ENCODE data around the gene TENM4. TPM values are rescaled to one million over a fixed set of nuclear protein-coding genes. Genes with fewer than 3 reads are reported as not detected.

TENM4 gene
- total and polyA plus RNA-seq, 4 donors, result 24.8 to 70.5 (median 38.1) TPM

- H3K27ac ChIP-seq (ENCODE audit: low read depth, low read length), result no peak overlapping the region
- no peak overlapping the region for H3K4me3 ChIP-seq (ENCODE audit: low read depth, low read length)
- 86% methylated on average over 1 of the region's 1 CpG for WGBS (ENCODE audit: insufficient coverage)
- peaks cover 43% of the 10 kb centered on the region for H3K4me1 ChIP-seq (ENCODE audit: control insufficient read depth, insufficient read depth, low read length)
- H3K9me3 ChIP-seq (ENCODE audit: control insufficient read depth, insufficient read depth, low read length), result no peaks in the 10 kb centered on the region
- no peaks in the 10 kb centered on the region for H3K27me3 ChIP-seq (ENCODE audit: control insufficient read depth, insufficient read depth, low read length)
- DNase-seq (ENCODE audit: low read depth in 4 of 6, low spot score in 6 of 6), result no peak
- no peaks in the 10 kb centered on the region for H3K36me3 ChIP-seq (ENCODE audit: control insufficient read depth, insufficient read depth, low read length)
Observed at GRCh38 chr11:79092791-79093353, 348.0 kb downstream of the TENM4 start.

- H3K4me3 ChIP-seq (ENCODE audit: low read depth, low read length), result no peak overlapping the region
- 66% methylated on average over 4 of the region's 8 CpGs for WGBS (ENCODE audit: insufficient coverage)
- peaks cover 29% of the 10 kb centered on the region for H3K4me1 ChIP-seq (ENCODE audit: control insufficient read depth, insufficient read depth, low read length)
- peak in 1 of 6 donors; percentile 32 for DNase-seq (ENCODE audit: low read depth in 4 of 6, low spot score in 6 of 6)
- H3K9me3 ChIP-seq (ENCODE audit: control insufficient read depth, insufficient read depth, low read length), result no peaks in the 10 kb centered on the region
- no peaks in the 10 kb centered on the region for H3K27me3 ChIP-seq (ENCODE audit: control insufficient read depth, insufficient read depth, low read length)
- no peak overlapping the region for H3K27ac ChIP-seq (ENCODE audit: low read depth, low read length)
- no peaks in the 10 kb centered on the region for H3K36me3 ChIP-seq (ENCODE audit: control insufficient read depth, insufficient read depth, low read length)
Observed at GRCh38 chr11:79090191-79090705, 350.6 kb downstream of the TENM4 start.

GRCh38 chr11:79089601-79090000, 351.2 kb downstream of the TENM4 start:
- no peaks in the 10 kb centered on the region for H3K27me3 ChIP-seq (ENCODE audit: control insufficient read depth, insufficient read depth, low read length)
- DNase-seq (ENCODE audit: low read depth in 4 of 6, low spot score in 6 of 6), result no peak
- WGBS (ENCODE audit: insufficient coverage), result 82% methylated on average over 2 of the region's 3 CpGs
- H3K9me3 ChIP-seq (ENCODE audit: control insufficient read depth, insufficient read depth, low read length), result no peaks in the 10 kb centered on the region
- no peak overlapping the region for H3K27ac ChIP-seq (ENCODE audit: low read depth, low read length)
- H3K4me1 ChIP-seq (ENCODE audit: control insufficient read depth, insufficient read depth, low read length), result peaks cover 24% of the 10 kb centered on the region
- H3K4me3 ChIP-seq (ENCODE audit: low read depth, low read length), result no peak overlapping the region
- no peaks in the 10 kb centered on the region for H3K36me3 ChIP-seq (ENCODE audit: control insufficient read depth, insufficient read depth, low read length)

GRCh38 chr11:79088967-79089366, 351.9 kb downstream of the TENM4 start:
- Histone ChIP-seq H3K4me3 (ENCODE audit: low read depth, low read length) (no peak overlapping the region), H3K27me3 (ENCODE audit: control insufficient read depth, insufficient read depth, low read length) (no peaks in the 10 kb centered on the region), H3K27ac (ENCODE audit: low read depth, low read length) (no peak overlapping the region), H3K36me3 (ENCODE audit: control insufficient read depth, insufficient read depth, low read length) (no peaks in the 10 kb centered on the region), H3K9me3 (ENCODE audit: control insufficient read depth, insufficient read depth, low read length) (no peaks in the 10 kb centered on the region), H3K4me1 (ENCODE audit: control insufficient read depth, insufficient read depth, low read length) (peaks cover 19% of the 10 kb centered on the region)
- no CpG with 5 or more reads among the region's 4 CpGs for WGBS (ENCODE audit: insufficient coverage)
- no peak for DNase-seq (ENCODE audit: low read depth in 4 of 6, low spot score in 6 of 6)

DNA sequence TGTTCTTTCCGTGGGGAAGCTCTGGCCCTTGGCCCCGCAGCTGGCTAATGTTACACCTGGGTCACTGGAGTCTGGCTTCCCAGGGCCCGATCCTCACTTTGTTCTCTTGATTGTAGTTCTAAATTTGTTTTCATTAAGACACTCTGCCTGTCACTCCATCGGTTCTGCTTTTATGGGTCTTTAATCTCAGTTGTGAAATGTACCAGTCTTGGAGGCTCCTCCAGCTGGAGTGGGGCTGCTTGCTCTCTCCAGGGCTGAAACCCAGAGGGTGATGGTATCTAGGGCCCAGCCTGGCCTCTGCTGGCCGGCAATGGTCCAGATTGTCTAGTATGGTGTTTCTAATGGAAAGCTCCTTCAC, 352.9 kb downstream of the TENM4 start:
- H3K27me3 ChIP-seq (ENCODE audit: control insufficient read depth, insufficient read depth, low read length), result no peaks in the 10 kb centered on the region
- DNase-seq (ENCODE audit: low read depth in 4 of 6, low spot score in 6 of 6), result no peak
- H3K4me1 ChIP-seq (ENCODE audit: control insufficient read depth, insufficient read depth, low read length), result peaks cover 26% of the 10 kb centered on the region
- 40% methylated on average over 1 of the region's 5 CpGs for WGBS (ENCODE audit: insufficient coverage)
- H3K36me3 ChIP-seq (ENCODE audit: control insufficient read depth, insufficient read depth, low read length), result no peaks in the 10 kb centered on the region
- H3K4me3 ChIP-seq (ENCODE audit: low read depth, low read length), result no peak overlapping the region
- H3K9me3 ChIP-seq (ENCODE audit: control insufficient read depth, insufficient read depth, low read length), result no peaks in the 10 kb centered on the region
- H3K27ac ChIP-seq (ENCODE audit: low read depth, low read length), result peak overlapping the region; percentile 61

DNA sequence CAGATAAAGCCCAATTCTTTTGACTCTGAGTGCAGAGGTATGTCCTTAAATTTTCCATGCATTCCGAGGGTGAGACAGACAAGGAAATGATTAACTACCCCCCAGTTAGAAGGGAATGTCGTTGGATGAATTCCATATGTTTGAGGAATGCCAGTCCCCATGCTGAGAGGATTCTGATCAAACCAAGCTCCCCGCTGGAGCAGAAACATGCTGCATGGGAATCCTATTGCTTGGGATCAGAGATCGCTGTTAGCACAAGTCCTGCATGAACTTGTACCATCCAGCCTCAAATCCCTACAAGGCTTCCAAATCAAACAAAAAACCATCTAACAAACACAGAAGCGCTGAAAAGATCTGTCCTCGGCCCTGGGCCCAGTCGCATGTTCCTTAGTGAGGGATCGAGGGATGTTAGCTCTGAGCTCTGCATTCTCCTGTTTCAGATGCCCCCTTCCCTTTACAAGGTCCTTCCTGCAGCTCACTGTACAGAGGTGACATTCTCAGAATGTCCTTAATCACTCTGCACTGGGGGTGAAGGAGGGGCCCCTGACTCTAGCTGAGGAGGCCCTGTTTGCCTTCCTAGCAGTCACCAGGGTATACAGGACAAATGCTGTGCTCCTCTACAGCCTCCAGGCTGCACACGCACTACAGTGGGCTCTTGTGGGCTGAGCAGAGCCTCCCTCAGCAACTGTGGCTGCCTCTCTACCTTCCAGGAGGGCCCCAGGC, 353.4 kb downstream of the TENM4 start:
- 51% methylated on average over 7 of the region's 9 CpGs for WGBS (ENCODE audit: insufficient coverage)
- peak in 2 of 6 donors; percentile 47 to 65 for DNase-seq (ENCODE audit: low read depth in 4 of 6, low spot score in 6 of 6)
- peak overlapping the region; percentile 61 for H3K27ac ChIP-seq (ENCODE audit: low read depth, low read length)
- no peaks in the 10 kb centered on the region for H3K36me3 ChIP-seq (ENCODE audit: control insufficient read depth, insufficient read depth, low read length)
- H3K4me3 ChIP-seq (ENCODE audit: low read depth, low read length), result no peak overlapping the region
- no peaks in the 10 kb centered on the region for H3K9me3 ChIP-seq (ENCODE audit: control insufficient read depth, insufficient read depth, low read length)
- H3K27me3 ChIP-seq (ENCODE audit: control insufficient read depth, insufficient read depth, low read length), result no peaks in the 10 kb centered on the region
- H3K4me1 ChIP-seq (ENCODE audit: control insufficient read depth, insufficient read depth, low read length), result peaks cover 29% of the 10 kb centered on the region

DNA sequence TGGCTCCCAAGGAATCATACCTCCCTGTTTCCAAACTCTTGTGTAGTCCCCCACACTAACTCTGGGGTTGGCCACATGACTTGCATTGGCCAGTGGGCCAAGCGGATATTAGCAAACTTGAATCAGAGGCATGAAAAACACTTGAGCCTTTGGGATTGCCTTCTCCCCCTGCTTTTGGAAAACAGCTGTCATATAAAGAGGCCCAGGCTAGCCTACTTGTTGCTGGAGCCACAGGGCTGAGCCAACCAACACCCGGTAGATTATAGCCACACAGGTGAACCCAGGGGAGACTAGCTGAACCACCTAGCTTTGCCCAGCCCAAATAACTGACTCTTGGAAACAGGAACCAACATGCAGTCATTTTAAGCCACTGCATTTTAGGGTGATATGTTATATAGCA, 354.8 kb downstream of the TENM4 start:
- no peak overlapping the region for H3K4me3 ChIP-seq (ENCODE audit: low read depth, low read length)
- 96% methylated on average over 2 of the region's 2 CpGs for WGBS (ENCODE audit: insufficient coverage)
- no peak for DNase-seq (ENCODE audit: low read depth in 4 of 6, low spot score in 6 of 6)
- H3K9me3 ChIP-seq (ENCODE audit: control insufficient read depth, insufficient read depth, low read length), result no peaks in the 10 kb centered on the region
- H3K4me1 ChIP-seq (ENCODE audit: control insufficient read depth, insufficient read depth, low read length), result peaks cover 42% of the 10 kb centered on the region
- no peak overlapping the region for H3K27ac ChIP-seq (ENCODE audit: low read depth, low read length)
- no peaks in the 10 kb centered on the region for H3K36me3 ChIP-seq (ENCODE audit: control insufficient read depth, insufficient read depth, low read length)
- no peaks in the 10 kb centered on the region for H3K27me3 ChIP-seq (ENCODE audit: control insufficient read depth, insufficient read depth, low read length)

DNA sequence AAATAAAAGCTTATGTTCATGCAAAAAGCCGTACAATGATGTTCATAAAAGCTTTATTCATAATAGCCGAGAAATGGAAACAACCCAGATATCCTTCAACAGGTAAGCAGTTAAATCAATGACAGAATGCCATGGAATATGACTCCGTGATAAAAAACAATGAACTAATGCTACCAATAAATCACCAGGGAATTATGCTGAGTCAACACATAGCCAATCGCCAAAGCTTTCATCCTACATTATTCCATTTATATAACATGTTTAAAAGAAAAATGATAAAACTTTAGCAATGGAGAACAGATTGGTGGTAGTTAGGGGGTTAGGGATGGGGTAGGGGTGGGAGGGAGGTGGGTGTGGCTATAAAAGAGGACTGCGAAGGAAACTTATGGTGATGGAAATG, 356.4 kb downstream of the TENM4 start:
- Histone ChIP-seq H3K36me3 (ENCODE audit: control insufficient read depth, insufficient read depth, low read length) (no peaks in the 10 kb centered on the region), H3K9me3 (ENCODE audit: control insufficient read depth, insufficient read depth, low read length) (no peaks in the 10 kb centered on the region), H3K4me3 (ENCODE audit: low read depth, low read length) (no peak overlapping the region), H3K27ac (ENCODE audit: low read depth, low read length) (no peak overlapping the region), H3K4me1 (ENCODE audit: control insufficient read depth, insufficient read depth, low read length) (peaks cover 56% of the 10 kb centered on the region), H3K27me3 (ENCODE audit: control insufficient read depth, insufficient read depth, low read length) (peaks cover 2% of the 10 kb centered on the region)
- no peak for DNase-seq (ENCODE audit: low read depth in 4 of 6, low spot score in 6 of 6)
- 83% methylated on average over 1 of the region's 5 CpGs for WGBS (ENCODE audit: insufficient coverage)

DNA sequence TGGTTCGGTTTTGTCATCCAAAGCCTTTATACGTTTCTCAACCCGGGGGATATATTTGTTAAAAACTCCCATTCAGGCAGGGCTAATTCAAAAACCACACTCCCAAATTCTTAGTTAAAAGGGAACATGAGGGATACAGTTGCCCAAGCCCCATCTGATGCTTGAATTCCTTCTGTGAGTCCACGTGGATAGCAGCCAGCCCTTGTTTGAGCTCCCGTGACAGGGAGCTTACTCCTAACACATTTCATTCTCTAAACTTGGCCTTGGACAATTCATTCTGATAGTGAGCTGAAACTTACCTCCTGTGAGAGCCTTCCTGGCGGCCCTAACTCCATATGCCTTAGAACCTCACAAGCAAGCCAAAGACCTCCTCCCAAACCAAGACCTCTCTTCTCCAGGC, 357.5 kb downstream of the TENM4 start:
- peaks cover 54% of the 10 kb centered on the region for H3K4me1 ChIP-seq (ENCODE audit: control insufficient read depth, insufficient read depth, low read length)
- H3K27me3 ChIP-seq (ENCODE audit: control insufficient read depth, insufficient read depth, low read length), result peaks cover 2% of the 10 kb centered on the region
- no peak overlapping the region for H3K4me3 ChIP-seq (ENCODE audit: low read depth, low read length)
- WGBS (ENCODE audit: insufficient coverage), result 45% methylated on average over 4 of the region's 6 CpGs
- no peak overlapping the region for H3K27ac ChIP-seq (ENCODE audit: low read depth, low read length)
- DNase-seq (ENCODE audit: low read depth in 4 of 6, low spot score in 6 of 6), result no peak
- no peaks in the 10 kb centered on the region for H3K36me3 ChIP-seq (ENCODE audit: control insufficient read depth, insufficient read depth, low read length)
- no peaks in the 10 kb centered on the region for H3K9me3 ChIP-seq (ENCODE audit: control insufficient read depth, insufficient read depth, low read length)

GRCh38 chr11:79082907-79083306, 357.9 kb downstream of the TENM4 start:
- Histone ChIP-seq H3K9me3 (ENCODE audit: control insufficient read depth, insufficient read depth, low read length) (no peaks in the 10 kb centered on the region), H3K27me3 (ENCODE audit: control insufficient read depth, insufficient read depth, low read length) (peaks cover 2% of the 10 kb centered on the region), H3K4me3 (ENCODE audit: low read depth, low read length) (no peak overlapping the region), H3K4me1 (ENCODE audit: control insufficient read depth, insufficient read depth, low read length) (peaks cover 51% of the 10 kb centered on the region), H3K36me3 (ENCODE audit: control insufficient read depth, insufficient read depth, low read length) (no peaks in the 10 kb centered on the region), H3K27ac (ENCODE audit: low read depth, low read length) (no peak overlapping the region)
- WGBS (ENCODE audit: insufficient coverage), result 48% methylated on average over 5 of the region's 7 CpGs
- peak in 2 of 6 donors; percentile 54 to 85 for DNase-seq (ENCODE audit: low read depth in 4 of 6, low spot score in 6 of 6)
